Measurements from ENCODE around the gene COPS6.

COPS6 gene

DNA sequence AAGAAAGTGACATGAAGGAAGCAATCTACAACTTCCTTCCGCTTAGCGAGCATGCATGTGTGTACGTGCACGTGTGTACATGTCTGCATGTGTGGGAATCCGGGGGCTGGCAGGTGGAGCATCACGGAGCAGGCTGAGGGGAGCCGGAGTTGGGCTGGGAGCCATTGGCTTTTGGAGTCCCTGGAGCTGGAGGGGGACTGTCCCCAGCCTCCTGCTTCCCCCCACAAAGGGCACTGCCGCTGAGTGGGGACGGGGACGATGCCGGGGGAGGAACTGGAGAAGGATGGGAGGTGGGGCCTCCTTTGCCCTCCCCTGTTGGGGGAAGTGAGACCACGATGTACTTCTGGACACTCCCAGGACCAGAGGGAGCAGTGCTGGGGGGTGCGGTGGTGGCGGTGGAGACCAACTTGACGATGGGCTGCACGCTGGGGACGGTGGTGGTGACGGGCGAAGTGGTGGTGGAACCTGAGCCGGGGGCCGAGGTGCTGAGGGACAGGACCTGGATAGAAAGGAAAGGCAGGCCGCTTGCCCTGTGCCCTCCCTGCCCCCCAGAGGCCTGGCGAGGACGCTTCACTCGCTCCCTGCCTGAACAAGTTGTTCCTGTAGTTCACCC is 18.5 kb downstream of the COPS6 start:
- ChIA-PET CTCF (no interaction called here), POLR2A (interaction anchor here (1.0 kb wide), 1 partner anchor 18 kb away, joined by 4 read pairs; no protein-coding TSS in a partner anchor)
- TF ChIP-seq ELF4 (IDR thresholded peaks at IDR 0.05) (no peak), FOXA1 (IDR thresholded peaks at IDR 0.05) (no peak), LEF1 (IDR thresholded peaks at IDR 0.05; ENCODE audit: borderline replicate concordance) (no peak), CTBP1 (IDR thresholded peaks at IDR 0.05; ENCODE audit: borderline replicate concordance) (no peak), FOXM1 (IDR thresholded peaks at IDR 0.05; ENCODE audit: borderline replicate concordance) (no peak), SUZ12 (IDR thresholded peaks at IDR 0.05) (no peak), FOXK2 (IDR thresholded peaks at IDR 0.05) (no peak)
- DNase-seq (ENCODE audit: extremely low spot score), result no peak

DNA sequence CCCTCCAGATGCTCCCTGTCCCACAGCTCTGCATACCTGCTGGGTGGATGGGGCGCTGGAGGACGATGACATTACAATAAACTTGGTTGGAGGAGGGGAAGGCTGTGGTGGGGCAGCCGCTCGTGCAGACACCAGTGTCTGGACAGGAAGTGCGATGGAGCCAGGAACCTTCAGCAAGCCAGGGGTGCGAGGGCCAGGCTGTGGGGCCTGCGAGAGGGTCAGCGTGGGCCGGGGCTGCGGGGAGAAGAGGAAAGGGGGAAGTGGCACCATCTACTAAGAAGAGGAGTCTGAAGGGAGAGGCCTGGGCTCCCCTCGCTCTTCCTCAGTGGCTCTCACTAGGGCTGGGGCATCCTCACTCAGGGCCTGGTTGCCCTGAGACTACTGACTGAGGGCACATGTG is 19.1 kb downstream of the COPS6 start:
- no peak for DNase-seq (ENCODE audit: extremely low spot score)
- CTCF ChIA-PET, result no interaction called here
- POLR2A ChIA-PET, result interaction anchor here (1.0 kb wide), 1 partner anchor 17 kb away, joined by 4 read pairs; no protein-coding TSS in a partner anchor
- TF ChIP-seq FOXM1 (IDR thresholded peaks at IDR 0.05; ENCODE audit: borderline replicate concordance), result no peak
- TF ChIP-seq, protein P1, sequence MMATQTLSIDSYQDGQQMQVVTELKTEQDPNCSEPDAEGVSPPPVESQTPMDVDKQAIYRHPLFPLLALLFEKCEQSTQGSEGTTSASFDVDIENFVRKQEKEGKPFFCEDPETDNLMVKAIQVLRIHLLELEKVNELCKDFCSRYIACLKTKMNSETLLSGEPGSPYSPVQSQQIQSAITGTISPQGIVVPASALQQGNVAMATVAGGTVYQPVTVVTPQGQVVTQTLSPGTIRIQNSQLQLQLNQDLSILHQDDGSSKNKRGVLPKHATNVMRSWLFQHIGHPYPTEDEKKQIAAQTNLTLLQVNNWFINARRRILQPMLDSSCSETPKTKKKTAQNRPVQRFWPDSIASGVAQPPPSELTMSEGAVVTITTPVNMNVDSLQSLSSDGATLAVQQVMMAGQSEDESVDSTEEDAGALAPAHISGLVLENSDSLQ (IDR thresholded peaks at IDR 0.05), result no peak
- no peak for TF ChIP-seq LEF1 (IDR thresholded peaks at IDR 0.05; ENCODE audit: borderline replicate concordance)
- TF ChIP-seq FOXK2 (IDR thresholded peaks at IDR 0.05), result no peak
- no peak for TF ChIP-seq ARNT (IDR thresholded peaks at IDR 0.05)
- TF ChIP-seq SUZ12 (IDR thresholded peaks at IDR 0.05), result no peak
- no peak for TF ChIP-seq CTBP1 (IDR thresholded peaks at IDR 0.05; ENCODE audit: borderline replicate concordance)
- TF ChIP-seq FOXA1 (IDR thresholded peaks at IDR 0.05), result no peak
- no peak for TF ChIP-seq HDGF (IDR thresholded peaks at IDR 0.05; ENCODE audit: borderline replicate concordance)
- no peak for TF ChIP-seq NFRKB (IDR thresholded peaks at IDR 0.05)

DNA sequence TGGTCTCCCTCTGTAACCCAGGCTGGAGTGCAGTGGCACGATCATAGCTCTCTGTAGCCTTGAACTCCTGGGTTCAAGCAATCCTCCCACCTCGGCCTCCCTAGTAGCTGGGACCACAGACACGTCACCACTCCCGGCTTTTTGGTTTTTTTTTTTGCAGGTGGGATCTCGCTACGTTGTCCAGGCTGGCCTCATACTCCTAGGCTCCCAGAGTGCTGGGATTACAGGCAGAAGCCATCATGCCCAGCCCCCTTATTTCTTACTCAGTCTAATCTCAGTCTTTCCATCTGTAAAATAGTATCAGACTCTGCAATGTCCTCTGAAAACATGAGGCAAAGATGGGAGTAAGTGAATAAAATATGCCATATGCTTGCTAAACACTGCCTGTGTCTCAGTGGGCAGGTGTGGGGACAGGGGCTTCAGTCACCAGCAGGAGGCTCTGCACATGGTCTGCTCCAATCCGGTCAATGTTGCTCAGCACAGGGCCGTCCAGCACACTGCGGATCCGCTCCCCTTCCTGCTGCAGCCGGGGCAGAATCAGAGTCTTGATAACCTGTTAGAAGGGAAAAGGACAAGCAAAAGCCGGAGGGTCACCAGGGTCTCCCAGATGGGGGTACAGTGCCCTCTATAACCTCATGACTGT is 20.9 kb downstream of the COPS6 start:
- POLR2A ChIA-PET, result no interaction called here

DNA sequence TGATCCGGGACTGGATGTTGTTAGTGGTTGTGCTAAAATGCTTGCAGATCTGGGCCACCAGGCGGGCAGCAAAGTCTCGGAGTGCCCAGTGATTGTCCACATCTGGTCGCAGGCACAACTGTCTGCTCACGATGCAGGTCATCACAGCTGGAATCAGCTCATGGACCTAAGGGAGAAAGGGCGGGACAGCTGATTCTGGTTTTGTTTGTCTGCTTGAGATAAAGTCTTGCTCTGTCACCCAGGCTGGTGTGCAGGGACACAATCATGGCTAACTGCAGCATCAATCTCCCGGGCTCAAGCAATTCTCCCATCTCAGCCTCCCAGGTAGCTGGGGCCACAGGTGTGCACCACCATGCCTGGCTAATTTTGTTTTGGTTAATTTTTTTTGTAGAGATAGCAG is 22.4 kb downstream of the COPS6 start:
- ChIA-PET POLR2A (interaction anchor here (1.2 to 5.9 kb wide), 3 partner anchors 10 to 18 kb away, joined by 3 to 40 read pairs (median 3); partner anchors contain the start of genes AP4M1, MBLAC1 and MCM7), CTCF (no interaction called here)
- no peak for DNase-seq (ENCODE audit: extremely low spot score)
- TF ChIP-seq CTBP1 (IDR thresholded peaks at IDR 0.05; ENCODE audit: borderline replicate concordance), result no peak
- no peak for TF ChIP-seq SP1 (IDR thresholded peaks at IDR 0.05)
- TF ChIP-seq ELF4 (IDR thresholded peaks at IDR 0.05), result no peak
- TF ChIP-seq NFRKB (IDR thresholded peaks at IDR 0.05), result no peak
- no peak for TF ChIP-seq FOXK2 (IDR thresholded peaks at IDR 0.05)
- TF ChIP-seq L3MBTL2 (conservative IDR thresholded peaks at IDR 0.05), result no peak

More for the DNA sequence above, 20.9 kb downstream of the COPS6 start:
- DNase-seq (ENCODE audit: extremely low spot score), result no peak
- TF ChIP-seq ELF4 (IDR thresholded peaks at IDR 0.05), result no peak
- no peak for TF ChIP-seq L3MBTL2 (conservative IDR thresholded peaks at IDR 0.05)
- TF ChIP-seq ZNF384 (IDR thresholded peaks at IDR 0.05), result no peak
- TF ChIP-seq CTBP1 (IDR thresholded peaks at IDR 0.05; ENCODE audit: borderline replicate concordance), result no peak
- TF ChIP-seq TARDBP (IDR thresholded peaks at IDR 0.05), result no peak
- TF ChIP-seq SP1 (IDR thresholded peaks at IDR 0.05), result no peak
- TF ChIP-seq FOXA1 (IDR thresholded peaks at IDR 0.05), result no peak
- no peak for TF ChIP-seq HDGF (IDR thresholded peaks at IDR 0.05; ENCODE audit: borderline replicate concordance)
- no peak for TF ChIP-seq FOXK2 (IDR thresholded peaks at IDR 0.05)
- no peak for TF ChIP-seq BHLHE40 (IDR thresholded peaks at IDR 0.05; ENCODE audit: borderline replicate concordance)
- TF ChIP-seq SUZ12 (IDR thresholded peaks at IDR 0.05), result no peak
- TF ChIP-seq FOXM1 (IDR thresholded peaks at IDR 0.05; ENCODE audit: borderline replicate concordance), result no peak
- no peak for TF ChIP-seq LEF1 (IDR thresholded peaks at IDR 0.05; ENCODE audit: borderline replicate concordance)
- CTCF ChIA-PET, result no interaction called here

DNA sequence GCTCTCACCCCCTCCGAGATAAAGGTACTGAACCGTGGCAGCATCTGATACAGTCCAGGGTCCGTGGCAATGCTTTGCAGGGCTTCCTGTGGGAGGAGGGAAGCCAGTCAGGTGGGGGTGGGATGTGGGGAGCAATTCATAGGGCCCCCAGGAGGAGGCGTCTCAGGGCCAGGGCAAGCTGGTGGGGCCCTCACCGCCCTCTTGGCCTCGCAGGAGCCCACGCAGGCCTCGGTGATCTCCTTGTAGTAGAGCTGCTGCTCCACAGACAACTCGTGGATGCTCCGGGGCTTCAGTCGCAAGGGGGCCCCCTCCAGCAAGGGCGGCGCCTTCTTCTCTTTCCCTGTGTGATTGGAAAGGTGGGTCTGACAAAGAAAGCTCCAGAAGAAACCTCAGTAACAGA is 23.1 kb downstream of the COPS6 start:
- DNase-seq (ENCODE audit: extremely low spot score), result no peak
- POLR2A ChIA-PET, result interaction anchor here (1.2 to 5.9 kb wide), 3 partner anchors 10 to 19 kb away, joined by 3 to 40 read pairs (median 3); partner anchors contain the start of genes AP4M1, MBLAC1 and MCM7
- TF ChIP-seq L3MBTL2 (conservative IDR thresholded peaks at IDR 0.05), result no peak
- TF ChIP-seq NFRKB (IDR thresholded peaks at IDR 0.05), result no peak
- no peak for TF ChIP-seq BHLHE40 (IDR thresholded peaks at IDR 0.05; ENCODE audit: borderline replicate concordance)
- no peak for TF ChIP-seq TARDBP (IDR thresholded peaks at IDR 0.05)
- no peak for TF ChIP-seq SUZ12 (IDR thresholded peaks at IDR 0.05)
- TF ChIP-seq FOXA1 (IDR thresholded peaks at IDR 0.05), result no peak
- TF ChIP-seq HDGF (IDR thresholded peaks at IDR 0.05; ENCODE audit: borderline replicate concordance), result no peak
- TF ChIP-seq SP1 (IDR thresholded peaks at IDR 0.05), result no peak
- TF ChIP-seq FOXM1 (IDR thresholded peaks at IDR 0.05; ENCODE audit: borderline replicate concordance), result no peak
- CTCF ChIA-PET, result no interaction called here

DNA sequence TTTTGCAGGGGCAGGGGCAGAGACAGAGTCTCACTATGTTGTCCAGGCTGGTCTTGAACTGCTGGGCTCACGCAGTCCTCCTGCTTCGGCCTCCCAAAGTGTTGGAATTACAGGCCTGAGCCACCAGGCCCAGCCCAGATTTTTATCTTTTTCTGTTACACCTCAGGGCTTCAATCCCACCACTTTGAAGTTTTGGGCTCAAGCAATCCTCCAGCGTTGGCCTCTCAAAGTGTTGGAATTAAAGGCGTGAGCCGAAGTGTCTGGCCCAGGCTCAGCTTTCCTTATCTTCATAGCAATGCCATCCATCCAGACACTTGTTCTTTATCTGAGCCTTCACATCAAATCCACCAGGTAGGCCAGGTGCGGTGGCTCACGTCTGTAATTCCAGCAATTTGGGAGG is 26.3 kb downstream of the COPS6 start:
- POLR2A ChIA-PET, result interaction anchor here (5.9 kb wide), 1 partner anchor 14 kb away, joined by 40 read pairs; the partner anchor contains the start of genes AP4M1 and MCM7

More for the DNA sequence above, 26.3 kb downstream of the COPS6 start:
- CTCF ChIA-PET, result no interaction called here
- no peak for DNase-seq (ENCODE audit: extremely low spot score)
- no peak for TF ChIP-seq NFRKB (IDR thresholded peaks at IDR 0.05)
- TF ChIP-seq LEF1 (IDR thresholded peaks at IDR 0.05; ENCODE audit: borderline replicate concordance), result no peak
- no peak for TF ChIP-seq FOXA1 (IDR thresholded peaks at IDR 0.05)
- no peak for TF ChIP-seq BHLHE40 (IDR thresholded peaks at IDR 0.05; ENCODE audit: borderline replicate concordance)
- TF ChIP-seq, protein P1 (IDR thresholded peaks at IDR 0.05), result no peak
- no peak for TF ChIP-seq HDGF (IDR thresholded peaks at IDR 0.05; ENCODE audit: borderline replicate concordance)
- no peak for TF ChIP-seq TARDBP (IDR thresholded peaks at IDR 0.05)
- no peak for TF ChIP-seq L3MBTL2 (conservative IDR thresholded peaks at IDR 0.05)
- no peak for TF ChIP-seq CTBP1 (IDR thresholded peaks at IDR 0.05; ENCODE audit: borderline replicate concordance)
- TF ChIP-seq FOXK2 (IDR thresholded peaks at IDR 0.05), result no peak
- TF ChIP-seq SP1 (IDR thresholded peaks at IDR 0.05), result no peak
- TF ChIP-seq ARNT (IDR thresholded peaks at IDR 0.05), result no peak
- TF ChIP-seq ZNF384 (IDR thresholded peaks at IDR 0.05), result no peak
- no peak for TF ChIP-seq ELF4 (IDR thresholded peaks at IDR 0.05)
- TF ChIP-seq FOXM1 (IDR thresholded peaks at IDR 0.05; ENCODE audit: borderline replicate concordance), result no peak
- no peak for TF ChIP-seq SUZ12 (IDR thresholded peaks at IDR 0.05)

Data from HEK293T (cell line).